IMR-90 (cell line): ENCODE results near the gene ZNF236. TPM values are rescaled to one million over a fixed set of nuclear protein-coding genes. Genes with fewer than 3 reads are reported as not detected.

Source experiments
- ATAC-seq: fragments of 200-7000 bp; cut with Tn5 transposase; 2 replicates; pipeline ENCODE4 v1.9.1; 2020; ENCODE audit warnings: low read depth, mild to moderate bottlenecking, moderate library complexity
- BruUV-seq: library from RNA; stranded (reverse); fragments of 400-500 nt; replicated peaks from 2 replicates; lab custom pipeline; 2021; lab: Mats Ljungman, UMichigan
- CTCF ChIA-PET: fragments of 300-600 bp; formaldehyde crosslinking; extraction: SDS; loops from one replicate; lab custom pipeline; 2021; ENCODE audit warnings: antibody characterized with exemption; lab: Yijun Ruan, JAX
- POLR2A ChIA-PET: fragments of 300-600 bp; sonication (Branson Sonifier 250); formaldehyde crosslinking; loops from one replicate; lab custom pipeline; 2022; ENCODE audit warnings: antibody characterized with exemption; ENCODE audit not compliant: unreplicated experiment; lab: Charles Lee
- DNase-seq: peaks from one replicate; pipeline ENCODE4 v3.0.0; 2013
- H2AFZ ChIP-seq: replicated peaks from 2 replicates; pipeline ENCODE3; 2013; ENCODE audit warnings: low read length, mild to moderate bottlenecking; ENCODE audit not compliant: poor library complexity
- H2AK5ac ChIP-seq: 2 replicates; pipeline ENCODE4 v1.6.1; 2013; ENCODE audit warnings: low read depth, low read length, inconsistent platforms
- H2AK9ac ChIP-seq: replicated peaks from 2 replicates; pipeline ENCODE3; 2013; ENCODE audit warnings: mild to moderate bottlenecking, low read depth, low read length, moderate library complexity; ENCODE audit not compliant: poor library complexity
- H2BK120ac ChIP-seq: 2 replicates; pipeline ENCODE4 v1.6.1; 2013; ENCODE audit warnings: low read depth, low read length, inconsistent platforms
- H2BK15ac ChIP-seq: 3 replicates; pipeline ENCODE4 v1.6.1; 2013; ENCODE audit warnings: low read depth, low read length, inconsistent platforms
- H2BK20ac ChIP-seq: 2 replicates; pipeline ENCODE4 v1.6.1; 2013; ENCODE audit warnings: low read depth, mild to moderate bottlenecking, inconsistent platforms, low read length, moderate library complexity
- H2BK5ac ChIP-seq: 2 replicates; pipeline ENCODE4 v1.6.1; 2013; ENCODE audit warnings: mild to moderate bottlenecking, low read depth, low read length, inconsistent platforms; ENCODE audit not compliant: poor library complexity, severe bottlenecking
- H3K14ac ChIP-seq: replicated peaks from 2 replicates; pipeline ENCODE4 v1.6.1; 2013; ENCODE audit warnings: low read depth, low read length, inconsistent platforms
- H3K18ac ChIP-seq: 2 replicates; pipeline ENCODE4 v1.6.1; 2013; ENCODE audit warnings: low read depth, low read length, control low read depth
- H3K23ac ChIP-seq: 2 replicates; pipeline ENCODE4 v1.6.1; 2013; ENCODE audit warnings: low read depth, low read length, inconsistent platforms
- H3K27ac ChIP-seq: 2 replicates; pipeline ENCODE4 v1.5.1; 2013; ENCODE audit warnings: mild to moderate bottlenecking, control low read depth, low read length; ENCODE audit not compliant: insufficient read depth
- H3K27me3 ChIP-seq: 2 replicates; pipeline ENCODE4 v1.6.1; 2013; ENCODE audit warnings: low read length; ENCODE audit not compliant: control insufficient read depth, insufficient read depth
- H3K36me3 ChIP-seq: 2 replicates; pipeline ENCODE4 v1.6.1; 2013; ENCODE audit warnings: low read length, mixed read lengths; ENCODE audit not compliant: control insufficient read depth, insufficient read depth
- H3K4ac ChIP-seq: 2 replicates; pipeline ENCODE4 v1.6.1; 2013; ENCODE audit warnings: low read depth, low read length, inconsistent platforms
- H3K4me1 ChIP-seq: 2 replicates; pipeline ENCODE4 v1.6.1; 2013; ENCODE audit warnings: low read length, mixed read lengths; ENCODE audit not compliant: control insufficient read depth, insufficient read depth
- H3K4me2 ChIP-seq: 2 replicates; pipeline ENCODE4 v1.6.1; 2013; ENCODE audit warnings: low read depth, mild to moderate bottlenecking, control low read depth, low read length, moderate library complexity
- H3K4me3 ChIP-seq: 2 replicates; pipeline ENCODE4 v1.5.1; 2013; ENCODE audit warnings: low read depth, mild to moderate bottlenecking, control low read depth, low read length, moderate library complexity; ENCODE audit not compliant: insufficient read depth
- H3K56ac ChIP-seq: 2 replicates; pipeline ENCODE4 v1.6.1; 2013; ENCODE audit warnings: low read length, inconsistent platforms; ENCODE audit not compliant: insufficient read depth; ENCODE audit errors: extremely low read depth
- H3K79me1 ChIP-seq, 2 experiments: 2 replicates each; pipeline ENCODE4 v1.6.1; 2013; ENCODE audit warnings: low read length in 2 of 2, inconsistent platforms in 1 of 2, low read depth in 1 of 2
- H3K9ac ChIP-seq: 2 replicates; pipeline ENCODE4 v1.6.1; 2013; ENCODE audit warnings: low read depth, low read length, control low read depth
- H3K9me1 ChIP-seq: 2 replicates; pipeline ENCODE4 v1.6.1; 2013; ENCODE audit warnings: low read length, inconsistent platforms; ENCODE audit not compliant: insufficient read depth
- H3K9me3 ChIP-seq: 2 replicates; pipeline ENCODE4 v1.6.1; 2013; ENCODE audit warnings: low read length; ENCODE audit not compliant: control insufficient read depth, insufficient read depth
- H4K20me1 ChIP-seq: 2 replicates; pipeline ENCODE4 v1.6.1; 2013; ENCODE audit warnings: low read length, inconsistent platforms; ENCODE audit not compliant: insufficient read depth
- H4K5ac ChIP-seq: 2 replicates; pipeline ENCODE4 v1.6.1; 2013; ENCODE audit warnings: mild to moderate bottlenecking, low read depth, low read length, control low read depth
- H4K8ac ChIP-seq, 2 experiments: 2 replicates each; pipeline ENCODE4 v1.6.1; 2013; ENCODE audit warnings: low read depth in 2 of 2, low read length in 2 of 2, control low read depth in 1 of 2, inconsistent platforms in 1 of 2
- H4K91ac ChIP-seq: 2 replicates; pipeline ENCODE4 v1.6.1; 2013; ENCODE audit warnings: low read depth, low read length, inconsistent platforms; ENCODE audit not compliant: insufficient read depth
- CEBPB ChIP-seq: IDR thresholded peaks from 2 replicates; pipeline ENCODE4 v1.6.1; 2012; ENCODE audit warnings: low read depth, low read length, improper control_type of control experiment
- CHD1 ChIP-seq: IDR thresholded peaks from 2 replicates; pipeline ENCODE4 v1.6.1; 2012; ENCODE audit warnings: low read depth, low read length, improper control_type of control experiment
- FOS ChIP-seq: fragments of 150-350 bp; IDR thresholded peaks from 2 replicates; pipeline ENCODE4 v1.6.1; 2016; ENCODE audit warnings: low read depth, low read length
- MAFK ChIP-seq: IDR thresholded peaks from 2 replicates; pipeline ENCODE4 v1.6.1; 2012; ENCODE audit warnings: low read depth, low read length, improper control_type of control experiment
- NFE2L2 ChIP-seq: fragments of 150-350 bp; IDR thresholded peaks from 2 replicates; pipeline ENCODE4 v1.6.1; 2016; ENCODE audit warnings: low read depth, mild to moderate bottlenecking, low read length
- POLR2A ChIP-seq: IDR thresholded peaks from 2 replicates; pipeline ENCODE4 v1.6.1; 2012; ENCODE audit warnings: mild to moderate bottlenecking, low read depth, low read length
- RAD21 ChIP-seq: IDR thresholded peaks from 2 replicates; pipeline ENCODE4 v1.6.1; 2012; ENCODE audit warnings: low read length, improper control_type of control experiment
- SMC3 ChIP-seq: fragments of 150-350 bp; IDR thresholded peaks from 2 replicates; pipeline ENCODE4 v1.6.1; 2016; ENCODE audit warnings: low read depth, mild to moderate bottlenecking, antibody characterized with exemption, low read length, moderate library complexity
- WGBS, 2 experiments: methylation state at CpG; one replicate each; pipeline versions ENCODE4 v1.1.5 to v1.1.7; 2013; ENCODE audit warnings: missing lambda C conversion rate in 2 of 2; ENCODE audit not compliant: insufficient read length in 1 of 2; ENCODE audit errors: extremely low coverage in 2 of 2; 5-methylcytosine and 5-hydroxymethylcytosine counted together
- dilution Hi-C: fragments of 300-500 bp; cut with HindIII; formaldehyde crosslinking; loops from one replicate; pipeline ENCODE4 v1.14.3; 2018; ENCODE audit warnings: low sequenced_read_pairs; ENCODE audit not compliant: unreplicated experiment
- in situ Hi-C: fragments of 300-500 bp; cut with MboI; formaldehyde crosslinking; loops from 3 replicates; pipeline ENCODE4 v1.14.3; 2019; ENCODE audit warnings: low sequenced_read_pairs, inconsistent platforms, mixed read lengths
- intact Hi-C: fragments of 100-400 bp; cut with micrococcal nuclease; formaldehyde crosslinking; loops from 2 replicates; pipeline ENCODE4 v1.10.0; 2022
- polyA plus RNA-seq, 3 experiments: library from polyadenylated mRNA; depleted of rRNA; stranded (reverse); fragments of >200 nt; gene quantifications; 2 replicates each; pipeline ENCODE4 v1.2.3, GENCODE V29; 2012; ENCODE audit warnings: low replicate concordance in 1 of 3
- total RNA-seq: library from RNA; depleted of rRNA; stranded (reverse); fragments of >200 nt; gene quantifications from 2 replicates; pipeline ENCODE4 v1.2.3, GENCODE V29; 2012
- TF ChIP-seq, protein P1 (sequence below): fragments of 150-350 bp; IDR thresholded peaks from 2 replicates; pipeline ENCODE4 v1.6.1; 2016; ENCODE audit warnings: low read depth, mild to moderate bottlenecking, low read length, moderate library complexity, borderline replicate concordance

Gene ZNF236
- total and polyA plus RNA-seq, 2 of the 4 experiments (the other 2 are of a cell fraction), result 3.6 to 9.7 TPM

DNA sequence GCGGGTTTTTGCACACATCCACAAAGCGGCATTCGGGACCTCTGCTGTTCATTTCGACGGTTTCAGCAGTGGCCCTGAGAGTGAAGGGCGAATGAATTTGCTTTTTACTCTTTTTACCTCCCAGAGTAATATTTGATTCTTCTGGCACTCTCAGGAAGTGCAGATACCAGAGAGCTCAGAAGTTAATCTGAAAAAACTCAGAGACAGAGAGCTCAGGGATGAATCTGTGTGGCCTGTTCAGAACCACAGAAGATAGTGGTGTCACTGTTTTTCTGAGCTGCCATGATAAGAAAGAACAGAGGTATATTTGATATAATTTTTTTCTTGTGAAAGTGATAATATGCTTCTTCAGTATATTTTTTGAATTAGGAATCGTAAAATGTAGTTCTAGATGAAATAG lies 181.0 kb downstream of the ZNF236 start:
- no peak overlapping the region for H2AK5ac ChIP-seq
- H2BK120ac ChIP-seq, result no peak overlapping the region
- H4K8ac ChIP-seq, result no peak overlapping the region
- no peak overlapping the region for H3K4me2 ChIP-seq
- ATAC-seq (no peak), DNase-seq (no peak)
- no peak overlapping the region for H3K23ac ChIP-seq
- H2AFZ ChIP-seq, result no peak overlapping the region
- H3K27ac ChIP-seq, result no peak overlapping the region
- H2AK9ac ChIP-seq, result no peak overlapping the region
- H2BK15ac ChIP-seq, result no peak overlapping the region
- no TSS peak for BruUV-seq
- H3K18ac ChIP-seq, result no peak overlapping the region
- no peak overlapping the region for H2BK5ac ChIP-seq
- no peaks in the 10 kb centered on the region for H3K9me1 ChIP-seq
- no peaks in the 10 kb centered on the region for H3K9me3 ChIP-seq
- H4K20me1 ChIP-seq, result no peaks in the 10 kb centered on the region
- no CpG with 5 or more reads among the region's 7 CpGs for WGBS, 2 experiments
- no peak overlapping the region for H3K4ac ChIP-seq
- no peak for TF ChIP-seq MAFK
- TF ChIP-seq, protein P1, sequence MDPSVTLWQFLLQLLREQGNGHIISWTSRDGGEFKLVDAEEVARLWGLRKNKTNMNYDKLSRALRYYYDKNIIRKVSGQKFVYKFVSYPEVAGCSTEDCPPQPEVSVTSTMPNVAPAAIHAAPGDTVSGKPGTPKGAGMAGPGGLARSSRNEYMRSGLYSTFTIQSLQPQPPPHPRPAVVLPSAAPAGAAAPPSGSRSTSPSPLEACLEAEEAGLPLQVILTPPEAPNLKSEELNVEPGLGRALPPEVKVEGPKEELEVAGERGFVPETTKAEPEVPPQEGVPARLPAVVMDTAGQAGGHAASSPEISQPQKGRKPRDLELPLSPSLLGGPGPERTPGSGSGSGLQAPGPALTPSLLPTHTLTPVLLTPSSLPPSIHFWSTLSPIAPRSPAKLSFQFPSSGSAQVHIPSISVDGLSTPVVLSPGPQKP, result no peak
- no peak for TF ChIP-seq RAD21
- TF ChIP-seq NFE2L2, result no peak
- no peak for TF ChIP-seq FOS
- TF ChIP-seq CHD1, result no peak
- no peak for TF ChIP-seq POLR2A
- no peak for TF ChIP-seq CEBPB
- no peak for TF ChIP-seq SMC3
- in situ Hi-C loops (loop anchor here (5.0 kb wide), 1 partner anchor 204 kb away; no protein-coding TSS in a partner anchor), intact Hi-C loops (no loop called here), dilution Hi-C loops (no loop called here)
- H3K36me3 ChIP-seq, result no peaks in the 10 kb centered on the region
- H4K91ac ChIP-seq, result no peak overlapping the region
- H3K9ac ChIP-seq, result no peak overlapping the region
- H4K5ac ChIP-seq, result no peak overlapping the region
- H3K4me1 ChIP-seq, result peaks cover 2% of the 10 kb centered on the region; the same call in 1 of the 2 replicates
- H2BK20ac ChIP-seq, result no peak overlapping the region
- CTCF ChIA-PET, result interaction anchor here (0.7 to 1.7 kb wide), 3 partner anchors 61 to 208 kb away, joined by 3 to 7 read pairs (median 3); no protein-coding TSS in a partner anchor
- H3K27me3 ChIP-seq, result peaks cover 7% of the 10 kb centered on the region
- no peak overlapping the region for H3K56ac ChIP-seq
- H3K79me1 ChIP-seq, result no peaks in the 10 kb centered on the region
- no peak overlapping the region for H3K4me3 ChIP-seq
- no peak overlapping the region for H3K14ac ChIP-seq
- POLR2A ChIA-PET, result no interaction called here
